Breast epithelium (tissue), 4 donors: ENCODE data around the gene DPM2. TPM values are rescaled to one million over a fixed set of nuclear protein-coding genes. Genes with fewer than 3 reads are reported as not detected.

Experiments
- DNase-seq, 2 donors: peaks; one replicate each; pipeline ENCODE4 v3.0.0-alpha.2; 2019; ENCODE audit warnings: low spot score in 2 of 2
- H3K27ac ChIP-seq, 2 donors: fragments of 200-600 bp; sonication (generic) in 1 of 2; one replicate each; pipeline ENCODE4 v1.5.1; 2016 to 2019; ENCODE audit warnings: mild to moderate bottlenecking in 1 of 2
- H3K27me3 ChIP-seq, 2 donors: fragments of 200-600 bp; sonication (generic) in 1 of 2; one replicate each; pipeline versions ENCODE4 v1.5.1 to v1.6.0; 2017 to 2019; ENCODE audit warnings: control low read depth in 1 of 2, mild to moderate bottlenecking in 1 of 2
- H3K36me3 ChIP-seq: fragments of 200-600 bp; one replicate; pipeline ENCODE4 v1.5.1; 2019
- H3K4me1 ChIP-seq, 2 donors: fragments of 200-600 bp; sonication (generic); one replicate each; pipeline ENCODE4 v1.5.1; 2016 to 2019; ENCODE audit warnings: control low read depth in 1 of 2
- H3K4me3 ChIP-seq, 3 donors: fragments of 200-600 bp; sonication (generic); 1 replicate in 2 of 3; 2 replicates in 1 of 3; pipeline ENCODE4 v1.5.1; 2016 to 2019; ENCODE audit warnings: mild to moderate bottlenecking in 3 of 3, moderate library complexity in 2 of 3
- H3K9me3 ChIP-seq, 2 donors: fragments of 200-600 bp; sonication (generic) in 1 of 2; one replicate each; pipeline ENCODE4 v1.5.1; 2016 to 2019; ENCODE audit warnings: control low read depth in 1 of 2
- POLR2A ChIP-seq: fragments of 450-650 bp; IDR thresholded peaks from one replicate; pipeline ENCODE4 v1.6.1; 2016; ENCODE audit warnings: antibody characterized with exemption, mild to moderate bottlenecking, moderate library complexity
- POLR2AphosphoS5 ChIP-seq, 3 donors: sonication (generic); formaldehyde crosslinking; IDR thresholded peaks; one replicate each; pipeline ENCODE4 v1.6.1; 2017; ENCODE audit warnings: antibody characterized with exemption in 3 of 3
- intact Hi-C: fragments of 100-400 bp; cut with DNase I; formaldehyde crosslinking; loops from one replicate; pipeline ENCODE4 v1.15.1; 2023; ENCODE audit warnings: low total_unique reads
- total RNA-seq, 3 donors: library from RNA; depleted of rRNA; stranded (reverse); fragments of >200 nt; gene quantifications; one replicate each; pipeline ENCODE4 v1.1.0, GENCODE V29; 2016
- TF ChIP-seq, protein P1 (sequence below), 3 donors: fragments of 450-650 bp; IDR thresholded peaks; one replicate each; pipeline ENCODE4 v1.5.1; 2016 to 2017; ENCODE audit warnings: antibody characterized with exemption in 3 of 3, mild to moderate bottlenecking in 3 of 3, moderate library complexity in 3 of 3

The DPM2 gene
- total RNA-seq, 3 donors from 2014 or later: 10.6 to 17.4 (median 17.1) TPM

DNA sequence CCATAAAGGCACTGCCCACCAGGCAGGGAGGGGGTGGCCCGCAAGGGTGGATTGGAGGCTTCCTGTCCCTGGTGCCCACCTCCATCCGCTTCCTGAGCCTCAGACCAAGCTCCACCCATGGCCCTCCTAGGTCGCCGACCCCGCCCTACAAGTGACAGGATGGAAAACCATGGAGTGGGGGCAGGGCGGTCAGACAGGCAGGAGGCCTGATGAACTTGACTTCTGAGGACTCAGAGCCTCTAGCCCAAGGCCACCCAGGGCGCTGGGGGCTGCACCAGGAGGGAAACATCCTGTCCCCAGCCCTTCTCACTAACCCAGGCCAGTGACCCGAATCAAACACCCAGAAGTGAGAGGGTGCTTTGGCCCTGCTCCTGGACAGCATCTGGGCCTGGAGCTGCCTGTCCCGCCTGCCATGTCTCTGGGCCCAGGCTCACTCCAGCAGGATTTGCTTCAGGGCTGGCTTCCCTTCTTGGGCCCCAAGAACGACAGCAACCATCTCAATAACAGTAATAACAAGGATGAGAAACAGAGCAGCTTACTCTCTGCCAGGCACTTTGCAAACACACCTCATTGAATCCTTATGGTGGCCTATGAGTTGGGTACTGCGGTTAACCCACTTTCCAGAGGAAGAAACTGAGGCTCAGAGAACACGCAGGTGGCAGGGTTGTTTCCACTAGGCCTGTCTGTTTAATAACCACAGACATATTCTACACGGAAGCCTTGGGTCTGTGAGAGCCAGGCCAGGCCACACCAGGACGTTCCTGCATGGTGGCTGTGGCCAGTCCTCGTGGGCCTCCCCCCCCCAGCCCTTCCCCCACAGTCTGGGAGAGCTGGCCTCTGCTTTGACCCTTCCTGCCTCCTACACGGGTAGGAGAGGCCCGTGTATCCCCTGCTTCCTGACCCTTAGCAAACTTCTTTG is 33.8 kb downstream of the DPM2 start:
- Histone ChIP-seq H3K27ac (peak overlapping the region; percentile 90 to 93), H3K4me1 (peaks cover 17 to 30% of the 10 kb centered on the region in 2 donors), H3K4me3 (peak overlapping the region in 1 of 3 donors; percentile 35), H3K36me3 (no peaks in the 10 kb centered on the region), H3K9me3 (no peaks in the 10 kb centered on the region), H3K27me3 (no peaks in the 10 kb centered on the region)
- TF ChIP-seq POLR2A (no peak), POLR2AphosphoS5 (IDR thresholded peaks at IDR 0.05) (peak in 1 of 3 donors; percentile 43)
- TF ChIP-seq, protein P1, sequence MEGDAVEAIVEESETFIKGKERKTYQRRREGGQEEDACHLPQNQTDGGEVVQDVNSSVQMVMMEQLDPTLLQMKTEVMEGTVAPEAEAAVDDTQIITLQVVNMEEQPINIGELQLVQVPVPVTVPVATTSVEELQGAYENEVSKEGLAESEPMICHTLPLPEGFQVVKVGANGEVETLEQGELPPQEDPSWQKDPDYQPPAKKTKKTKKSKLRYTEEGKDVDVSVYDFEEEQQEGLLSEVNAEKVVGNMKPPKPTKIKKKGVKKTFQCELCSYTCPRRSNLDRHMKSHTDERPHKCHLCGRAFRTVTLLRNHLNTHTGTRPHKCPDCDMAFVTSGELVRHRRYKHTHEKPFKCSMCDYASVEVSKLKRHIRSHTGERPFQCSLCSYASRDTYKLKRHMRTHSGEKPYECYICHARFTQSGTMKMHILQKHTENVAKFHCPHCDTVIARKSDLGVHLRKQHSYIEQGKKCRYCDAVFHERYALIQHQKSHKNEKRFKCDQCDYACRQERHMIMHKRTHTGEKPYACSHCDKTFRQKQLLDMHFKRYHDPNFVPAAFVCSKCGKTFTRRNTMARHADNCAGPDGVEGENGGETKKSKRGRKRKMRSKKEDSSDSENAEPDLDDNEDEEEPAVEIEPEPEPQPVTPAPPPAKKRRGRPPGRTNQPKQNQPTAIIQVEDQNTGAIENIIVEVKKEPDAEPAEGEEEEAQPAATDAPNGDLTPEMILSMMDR (IDR thresholded peaks at IDR 0.05): no peak
- no peak for DNase-seq
- intact Hi-C loops: no loop called here

DNA sequence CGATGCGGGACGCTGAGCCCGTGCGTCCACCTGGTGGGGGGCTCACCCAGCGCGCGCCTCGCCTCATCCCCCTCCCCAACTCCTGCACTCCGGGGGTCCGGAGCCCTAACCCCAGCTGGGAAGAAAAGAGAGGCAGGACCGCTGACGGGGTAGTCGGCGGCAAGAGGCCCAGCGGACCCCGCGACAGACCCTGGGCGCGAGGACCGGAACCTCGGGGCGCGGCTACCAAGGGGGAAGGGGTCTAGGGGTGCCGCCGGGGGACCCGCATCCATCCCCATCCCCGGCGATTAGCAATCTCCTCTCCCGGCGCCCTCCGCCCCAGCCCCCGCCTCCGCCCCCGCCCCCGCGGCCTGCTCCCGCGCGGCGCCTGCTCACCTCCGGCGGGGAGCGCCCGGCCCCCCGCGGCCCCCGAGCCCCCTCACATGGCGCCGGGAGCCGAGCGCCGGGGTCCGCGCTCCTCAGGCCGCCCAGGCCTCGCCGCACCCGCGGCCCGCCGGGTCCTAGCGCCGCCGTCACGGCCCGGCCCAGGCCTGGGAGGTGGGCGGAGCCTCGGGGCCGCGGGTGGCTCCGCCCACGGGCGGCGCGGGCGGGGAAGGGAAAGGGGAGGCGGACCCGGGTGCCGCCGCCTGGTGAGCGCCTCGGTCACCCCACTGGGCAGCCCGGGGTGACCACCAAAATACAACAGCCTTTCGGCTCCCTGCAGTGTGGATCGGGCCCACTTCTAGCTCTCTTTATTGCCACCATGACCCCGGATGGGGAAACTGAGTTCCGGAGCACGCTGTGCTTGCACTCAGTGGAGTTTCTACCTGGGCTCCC is 38.3 kb downstream of the DPM2 start, which contains the start of gene ST6GALNAC6:
ST6GALNAC6 (minus strand) TSS at position 476 of the 816 bp plus-strand sequence. CDS start 1,622 bp downstream, outside the sequence.
- no peak for DNase-seq
- peak within 1 kb of the TSS; percentile 91 to 98 (median 93) for H3K4me3 ChIP-seq
- TF ChIP-seq POLR2AphosphoS5 (IDR thresholded peaks at IDR 0.05): no peak
- no peak for TF ChIP-seq POLR2A
- TF ChIP-seq, protein P1 (IDR thresholded peaks at IDR 0.05): no peak
- H3K27me3 ChIP-seq: no peaks in the 10 kb centered on the region
- no peaks in the 10 kb centered on the region for H3K9me3 ChIP-seq
- intact Hi-C loops: no loop called here
- peak within 1 kb of the TSS; percentile 87 to 96 for H3K27ac ChIP-seq
- H3K4me1 ChIP-seq: peaks cover 8 to 10% of the 10 kb centered on the region in 2 donors
- H3K36me3 ChIP-seq: peaks cover 7% of the 10 kb centered on the region

DNA sequence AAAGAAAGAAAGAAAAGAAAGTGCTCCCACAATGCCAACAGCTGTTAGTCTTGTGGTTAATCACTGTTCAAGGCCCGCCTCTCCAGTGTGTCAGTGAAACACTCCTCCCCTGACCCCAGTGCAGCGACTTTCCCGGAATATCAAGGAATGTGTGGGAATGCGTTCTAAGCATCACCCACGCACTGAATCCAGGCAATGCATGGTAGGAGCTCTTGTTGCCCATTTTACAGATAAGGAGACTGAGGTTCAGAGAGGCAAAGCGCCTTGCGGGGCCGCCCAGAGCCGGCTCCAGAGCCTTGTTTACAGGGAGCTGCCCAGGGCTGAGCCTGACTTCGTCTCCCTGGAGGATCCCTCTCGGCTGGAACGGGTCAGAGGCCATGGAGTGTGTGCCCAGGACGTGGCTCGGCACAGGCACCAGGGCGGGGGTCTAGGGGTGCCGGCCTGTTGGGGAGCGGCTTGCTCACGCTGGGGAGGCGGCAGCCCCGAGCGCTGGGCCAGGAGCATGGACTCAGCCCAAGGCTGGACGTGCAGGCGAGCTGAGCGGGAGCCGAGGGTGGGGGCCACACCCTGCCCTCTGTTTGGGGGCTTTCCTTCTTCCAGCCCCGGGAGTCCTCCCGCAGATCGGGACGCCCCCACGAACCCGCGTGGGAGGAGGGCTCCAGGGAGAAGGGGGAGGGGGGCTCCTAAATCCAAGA is 39.1 kb downstream of the DPM2 start:
- H3K36me3 ChIP-seq: peaks cover 12% of the 10 kb centered on the region
- H3K27me3 ChIP-seq: no peaks in the 10 kb centered on the region
- peak in 1 of 2 donors; percentile 60 for DNase-seq
- H3K4me3 ChIP-seq: peak overlapping the region; percentile 91 to 98 (median 93)
- intact Hi-C loops: no loop called here
- peaks cover under 1 to 6% of the 10 kb centered on the region in 2 donors for H3K4me1 ChIP-seq
- TF ChIP-seq POLR2A (no peak), POLR2AphosphoS5 (IDR thresholded peaks at IDR 0.05) (peak; percentile 35 to 70 (median 52))
- peak overlapping the region; percentile 87 to 96 for H3K27ac ChIP-seq
- H3K9me3 ChIP-seq: peaks cover 0 to 2% of the 10 kb centered on the region in 2 donors

DNA sequence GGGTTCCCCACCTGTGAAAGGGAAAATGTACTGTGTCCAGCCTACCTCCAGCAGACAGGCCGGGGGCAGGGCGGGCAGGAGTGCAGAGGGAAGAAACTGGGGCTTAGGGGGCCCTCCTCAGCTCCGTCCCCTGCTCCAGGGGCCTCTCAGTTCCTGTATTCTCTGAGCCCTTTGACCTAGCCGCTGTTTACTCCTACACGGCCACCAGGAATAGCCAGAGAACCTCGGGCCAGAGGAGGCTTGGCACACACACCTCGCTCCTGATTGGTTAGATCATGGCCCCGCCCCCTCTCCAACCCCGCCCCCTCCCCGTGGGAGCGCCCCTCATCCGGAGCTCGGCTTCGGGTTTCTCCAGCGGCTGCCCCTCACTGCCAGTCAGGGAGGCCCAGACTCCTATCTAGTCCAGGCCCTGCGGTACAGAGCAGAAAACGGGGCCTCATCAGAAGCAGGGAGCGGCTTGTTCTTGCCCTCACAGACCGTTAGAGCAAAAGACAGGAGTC is 40.4 kb downstream of the DPM2 start:
- H3K27me3 ChIP-seq: no peaks in the 10 kb centered on the region
- peak overlapping the region; percentile 87 to 96 for H3K27ac ChIP-seq
- peak overlapping the region; percentile 91 to 98 (median 93) for H3K4me3 ChIP-seq
- intact Hi-C loops: no loop called here
- DNase-seq: peak; percentile 74 to 78
- TF ChIP-seq POLR2AphosphoS5 (IDR thresholded peaks at IDR 0.05): no peak
- TF ChIP-seq POLR2A: no peak
- TF ChIP-seq, protein P1 (IDR thresholded peaks at IDR 0.05): no peak
- H3K4me1 ChIP-seq: peaks cover 0 to 6% of the 10 kb centered on the region in 2 donors
- H3K9me3 ChIP-seq: peaks cover 4 to 12% of the 10 kb centered on the region in 2 donors
- peaks cover 18% of the 10 kb centered on the region for H3K36me3 ChIP-seq
